GM06990 (cell line): ENCODE results near the gene HMCN2.

Experiments
- DNase-seq: peaks from one replicate; pipeline ENCODE4 v3.0.0-alpha.2; 2011; ENCODE audit not compliant: insufficient read length; ENCODE audit errors: extremely low read depth
- H3K27me3 ChIP-seq: replicated peaks from 2 replicates; pipeline ENCODE4 v1.6.0; 2011; ENCODE audit warnings: low read length; ENCODE audit not compliant: control insufficient read depth, insufficient read depth
- H3K36me3 ChIP-seq: 2 replicates; pipeline ENCODE4 v1.5.1; 2011; ENCODE audit warnings: low read length; ENCODE audit not compliant: control insufficient read depth, insufficient read depth
- H3K4me3 ChIP-seq: replicated peaks from 2 replicates; pipeline ENCODE4 v1.5.1; 2011; ENCODE audit warnings: low read depth, mild to moderate bottlenecking, control low read depth, low read length
- TF ChIP-seq, protein P1 (sequence below): IDR thresholded peaks from 2 replicates; pipeline ENCODE4 v1.5.1; 2011; ENCODE audit warnings: low read length, control low read depth, mild to moderate bottlenecking, inconsistent platforms; ENCODE audit not compliant: insufficient read depth, poor library complexity, severe bottlenecking

HMCN2 gene

DNA sequence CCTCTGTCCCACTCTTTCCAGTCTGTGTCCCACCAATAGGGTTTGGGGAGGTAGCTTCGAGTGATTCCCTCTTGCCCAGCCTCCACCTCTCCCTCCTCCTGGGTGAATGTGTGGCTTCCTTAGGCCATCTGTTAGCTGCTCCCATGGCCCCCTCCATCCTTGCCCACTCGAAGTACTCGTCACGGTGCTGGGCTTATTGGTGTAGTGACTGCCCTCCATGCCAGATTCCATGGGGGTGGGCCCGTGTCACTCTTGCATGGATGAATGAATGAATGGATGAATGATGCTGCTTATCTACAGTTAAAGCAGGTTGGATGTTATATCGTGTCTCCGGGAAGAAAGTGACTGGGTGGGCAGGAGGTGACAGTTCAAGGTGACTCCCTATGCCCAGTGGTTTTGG lies 19.1 kb downstream of the HMCN2 start:
- DNase-seq = no peak
- TF ChIP-seq, protein P1, sequence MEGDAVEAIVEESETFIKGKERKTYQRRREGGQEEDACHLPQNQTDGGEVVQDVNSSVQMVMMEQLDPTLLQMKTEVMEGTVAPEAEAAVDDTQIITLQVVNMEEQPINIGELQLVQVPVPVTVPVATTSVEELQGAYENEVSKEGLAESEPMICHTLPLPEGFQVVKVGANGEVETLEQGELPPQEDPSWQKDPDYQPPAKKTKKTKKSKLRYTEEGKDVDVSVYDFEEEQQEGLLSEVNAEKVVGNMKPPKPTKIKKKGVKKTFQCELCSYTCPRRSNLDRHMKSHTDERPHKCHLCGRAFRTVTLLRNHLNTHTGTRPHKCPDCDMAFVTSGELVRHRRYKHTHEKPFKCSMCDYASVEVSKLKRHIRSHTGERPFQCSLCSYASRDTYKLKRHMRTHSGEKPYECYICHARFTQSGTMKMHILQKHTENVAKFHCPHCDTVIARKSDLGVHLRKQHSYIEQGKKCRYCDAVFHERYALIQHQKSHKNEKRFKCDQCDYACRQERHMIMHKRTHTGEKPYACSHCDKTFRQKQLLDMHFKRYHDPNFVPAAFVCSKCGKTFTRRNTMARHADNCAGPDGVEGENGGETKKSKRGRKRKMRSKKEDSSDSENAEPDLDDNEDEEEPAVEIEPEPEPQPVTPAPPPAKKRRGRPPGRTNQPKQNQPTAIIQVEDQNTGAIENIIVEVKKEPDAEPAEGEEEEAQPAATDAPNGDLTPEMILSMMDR = no peak
- Histone ChIP-seq H3K4me3 (no peak overlapping the region), H3K36me3 (no peaks in the 10 kb centered on the region), H3K27me3 (no peaks in the 10 kb centered on the region; the same call in none of the 2 replicates)

DNA sequence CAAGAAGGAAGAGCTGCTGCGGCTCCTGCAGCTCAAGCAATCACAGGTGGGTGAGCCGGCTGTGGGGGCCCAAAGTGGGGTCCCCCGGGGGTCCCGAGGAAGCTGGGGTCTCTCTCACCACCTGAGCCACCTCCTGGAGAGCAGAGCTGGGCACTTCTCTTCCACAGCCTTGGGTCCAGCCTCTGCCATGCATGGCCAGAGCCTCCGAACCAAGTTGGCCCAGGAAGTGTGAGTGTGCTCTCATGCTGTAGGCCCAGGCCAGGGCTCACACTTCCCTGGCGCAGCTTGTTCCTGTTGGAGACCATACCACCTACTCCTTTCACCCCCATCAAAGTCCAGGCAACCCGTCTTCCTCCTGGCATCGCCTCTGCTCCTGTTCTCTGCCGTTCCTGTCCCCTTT lies 19.7 kb downstream of the HMCN2 start:
- Histone ChIP-seq H3K27me3 (no peaks in the 10 kb centered on the region; the same call in none of the 2 replicates), H3K36me3 (no peaks in the 10 kb centered on the region), H3K4me3 (no peak overlapping the region)
- TF ChIP-seq, protein P1 = no peak
- DNase-seq = no peak

DNA sequence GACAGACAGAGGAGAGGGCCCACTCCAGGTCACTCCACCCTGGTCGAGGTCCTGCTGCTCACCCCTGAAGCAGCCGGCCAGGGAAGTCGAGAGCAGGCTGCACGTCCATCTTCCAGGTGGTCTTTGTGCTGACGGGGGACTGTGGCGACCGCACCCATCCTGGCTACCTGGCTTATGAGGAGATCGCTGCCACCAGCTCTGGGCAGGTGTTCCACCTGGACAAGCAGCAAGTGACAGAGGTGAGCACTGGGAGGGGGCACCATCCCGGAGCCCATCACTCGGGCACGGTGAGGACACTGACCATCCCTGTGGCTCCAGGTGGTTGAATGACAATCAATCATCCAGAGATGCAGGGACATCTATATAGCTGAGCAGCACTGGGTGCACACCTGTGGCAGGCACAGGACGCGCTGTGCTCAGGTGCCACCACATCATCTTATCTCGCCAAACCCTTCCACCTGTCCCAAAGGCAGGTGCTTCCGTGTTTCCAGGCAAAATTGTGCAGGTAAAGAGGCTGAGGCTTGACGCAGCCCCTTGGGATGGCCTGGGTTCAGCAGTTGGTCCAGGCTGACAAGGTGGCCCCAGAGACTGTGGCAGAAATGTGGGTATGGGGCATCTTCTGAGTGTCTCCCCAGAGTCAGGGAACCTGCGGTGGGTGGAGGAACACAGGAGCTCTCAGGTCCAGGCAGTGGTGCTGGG lies 20.7 kb downstream of the HMCN2 start:
- Histone ChIP-seq H3K36me3 (no peaks in the 10 kb centered on the region), H3K27me3 (no peaks in the 10 kb centered on the region; the same call in none of the 2 replicates), H3K4me3 (no peak overlapping the region)
- TF ChIP-seq, protein P1 = no peak
- DNase-seq = no peak

DNA sequence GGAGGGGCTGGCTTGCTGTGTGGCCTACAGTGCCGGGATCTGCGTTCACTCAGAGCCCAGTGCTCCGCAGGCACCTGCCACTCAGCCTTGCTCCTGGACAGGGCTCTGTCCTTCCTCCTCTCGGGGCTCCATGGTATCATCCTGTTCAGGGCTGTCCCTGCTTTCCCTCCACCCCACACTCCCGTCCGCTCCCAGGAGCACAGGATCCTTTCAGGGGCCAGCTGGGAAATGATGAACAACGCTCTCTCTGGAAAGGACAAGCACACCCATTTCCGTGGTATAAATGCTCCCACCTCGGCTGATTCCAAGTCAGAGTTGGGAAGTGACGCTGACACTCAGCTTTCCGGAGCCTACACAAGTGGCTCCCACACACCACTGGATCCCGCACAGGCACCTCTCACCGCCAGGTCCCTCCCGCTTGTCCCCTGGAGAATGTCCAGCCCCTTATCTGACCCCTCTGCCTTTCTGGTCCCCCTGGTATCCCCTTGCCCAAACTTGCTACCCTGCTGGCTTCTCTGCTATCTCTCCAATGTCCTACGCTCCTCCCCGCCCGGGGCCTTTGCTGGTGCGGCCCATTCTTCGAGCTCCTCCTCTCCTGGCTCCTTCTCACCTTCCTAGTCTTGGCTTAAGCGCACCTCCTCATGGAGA lies 21.3 kb downstream of the HMCN2 start:
- H3K4me3 ChIP-seq = no peak overlapping the region
- no peak for DNase-seq
- no peaks in the 10 kb centered on the region; the same call in none of the 2 replicates for H3K27me3 ChIP-seq
- H3K36me3 ChIP-seq = no peaks in the 10 kb centered on the region
- TF ChIP-seq, protein P1 = no peak

DNA sequence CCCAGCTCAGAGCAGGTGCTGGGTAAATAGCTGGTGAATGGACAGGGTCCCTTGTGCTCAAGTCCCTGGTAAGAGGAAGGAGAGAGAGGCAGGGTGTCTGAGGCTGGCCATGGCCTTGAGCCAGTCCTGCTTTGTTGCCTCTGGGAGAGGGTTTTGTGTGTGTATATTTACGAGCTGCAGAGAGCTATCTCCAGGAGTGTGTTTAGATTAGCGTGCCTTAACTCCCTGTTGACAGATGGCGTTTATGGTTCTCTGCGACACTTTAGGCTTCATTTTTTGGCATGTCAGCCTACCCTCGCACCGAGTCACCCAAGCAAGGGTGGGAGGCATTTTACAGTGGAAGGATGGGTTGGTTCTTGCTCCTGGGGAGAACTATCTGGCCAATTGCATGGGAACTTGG lies 22.2 kb downstream of the HMCN2 start:
- Histone ChIP-seq H3K36me3 (no peaks in the 10 kb centered on the region), H3K27me3 (no peaks in the 10 kb centered on the region; the same call in none of the 2 replicates), H3K4me3 (no peak overlapping the region)
- DNase-seq = no peak
- TF ChIP-seq, protein P1 = no peak
